H1 (cell line): ENCODE results near the gene THOC7. TPM values are rescaled to one million over a fixed set of nuclear protein-coding genes. Genes with fewer than 3 reads are reported as not detected.
A peak's percentile ranks its signal among the peaks of the same experiment; 100 is the strongest.

Experiments used
- EGR1 ChIP-seq: IDR thresholded peaks from 2 replicates; pipeline ENCODE4 v1.6.1; 2011; ENCODE audit warnings: low read depth, low read length, borderline replicate concordance
- NRF1 ChIP-seq: IDR thresholded peaks from 2 replicates; pipeline ENCODE4 v1.6.1; 2011; ENCODE audit warnings: mild to moderate bottlenecking, low read depth, low read length, improper control_type of control experiment
- SIX5 ChIP-seq: IDR thresholded peaks from 2 replicates; pipeline ENCODE4 v1.6.1; 2011; ENCODE audit warnings: mild to moderate bottlenecking, low read depth, low read length
- SP1 ChIP-seq: IDR thresholded peaks from 2 replicates; pipeline ENCODE4 v1.6.1; 2011; ENCODE audit warnings: low read depth, low read length
- polyA plus RNA-seq, 7 experiments: library from polyadenylated mRNA; depleted of rRNA in 3 of 7; stranded (reverse) in 5 of 7; unstranded in 2 of 7; fragments of >200 nt in 5 of 7; fragments of 200-250 nt in 2 of 7; gene quantifications; 1 replicate in 5 of 7; 2 replicates in 1 of 7; 4 replicates in 1 of 7; pipeline versions ENCODE4 v1.2.1 to v1.2.3, GENCODE V29; 2011 to 2013; ENCODE audit warnings: missing spikeins in 2 of 7, mixed read lengths in 2 of 7
- total RNA-seq: library from RNA; stranded (reverse); fragmentation: NEBNext Ultra II Directional; extraction: Animal tissue kit (Norgen Biotek cat#: 25700); gene quantifications from 2 replicates; pipeline ENCODE4 v1.2.1, GENCODE V29; 2021
- TF ChIP-seq, protein P1 (sequence below): IDR thresholded peaks from 2 replicates; pipeline ENCODE4 v1.6.1; 2012; ENCODE audit warnings: inconsistent platforms

Gene THOC7
- total and polyA plus RNA-seq, 2 of the 8 experiments (the other 6 are each of a cell fraction or from before 2014, with no cell fraction given) = 18.7 to 74.0 TPM

DNA sequence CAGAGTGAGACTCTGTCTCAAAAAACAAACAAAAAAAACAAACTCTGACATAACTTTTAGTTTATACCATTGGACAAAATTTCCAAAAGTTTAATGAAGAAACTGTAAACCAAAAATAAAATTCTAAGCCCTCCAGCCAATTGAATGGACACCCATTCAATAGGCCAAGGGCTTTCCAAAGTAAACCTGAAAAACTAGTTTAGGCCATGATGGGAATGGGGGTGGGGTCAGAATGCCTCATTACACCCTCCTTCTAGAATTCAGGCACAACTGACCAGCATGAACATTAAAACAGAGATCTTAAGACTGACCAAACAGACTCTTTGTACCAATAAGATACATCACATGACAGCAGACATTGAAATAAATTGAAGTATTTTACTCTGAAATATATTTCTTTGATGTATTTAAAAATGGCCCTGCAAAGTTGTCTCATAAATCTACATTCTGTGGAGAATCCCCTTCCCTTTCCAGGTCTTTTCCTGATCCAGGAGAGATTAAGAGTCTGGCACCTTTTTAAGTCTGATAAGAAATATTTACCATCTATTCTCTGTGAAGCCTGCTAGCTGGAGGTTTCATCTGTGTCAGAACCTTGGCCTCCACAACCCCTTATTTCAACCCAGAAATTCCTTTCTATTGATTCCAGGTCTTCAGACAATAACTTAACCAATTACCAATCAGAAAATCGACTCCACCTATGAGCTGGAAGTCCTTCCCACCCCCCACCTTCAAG lies 15.7 kb downstream of the THOC7 start (continued):
- peak; percentile 87 for TF ChIP-seq SP1
- TF ChIP-seq NRF1 = no peak
- no peak for TF ChIP-seq EGR1
- TF ChIP-seq, protein P1, sequence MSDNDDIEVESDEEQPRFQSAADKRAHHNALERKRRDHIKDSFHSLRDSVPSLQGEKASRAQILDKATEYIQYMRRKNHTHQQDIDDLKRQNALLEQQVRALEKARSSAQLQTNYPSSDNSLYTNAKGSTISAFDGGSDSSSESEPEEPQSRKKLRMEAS = no peak
- TF ChIP-seq SIX5 = no peak
